Fibroblast of upper back skin (primary cell): ENCODE data around the gene NSMCE3.
"Not testable (repeated sequence)": the region's sequence is repeated elsewhere in the genome, so short reads cannot be mapped to it uniquely, and the experiment has no call there.

Experiments
- DNase-seq: peaks from one replicate; pipeline ENCODE4 v3.0.0-alpha.2; 2013

The NSMCE3 gene

GRCh38 chr15:29268706-29269484, 727 bp downstream of the NSMCE3 start:
- DNase-seq, result peak; percentile 28

- DNase-seq, result no peak
Observed at GRCh38 chr15:29266052-29266582, 3.5 kb downstream of the NSMCE3 start.

- no peak for DNase-seq
Observed at GRCh38 chr15:29263289-29263688, 6.3 kb downstream of the NSMCE3 start.

- no peak for DNase-seq
Observed at GRCh38 chr15:29262738-29263137, 6.9 kb downstream of the NSMCE3 start.

GRCh38 chr15:29260896-29261295, 8.7 kb downstream of the NSMCE3 start:
- no peak for DNase-seq

- DNase-seq, result no peak
Observed at GRCh38 chr15:29259233-29259632, 10.4 kb downstream of the NSMCE3 start.

GRCh38 chr15:29252234-29252633, 17.4 kb downstream of the NSMCE3 start:
- no peak for DNase-seq

- no peak for DNase-seq
Observed at GRCh38 chr15:29244544-29244943, 25.1 kb downstream of the NSMCE3 start.

- DNase-seq, result no peak
Observed at GRCh38 chr15:29244123-29244522, 25.5 kb downstream of the NSMCE3 start.

GRCh38 chr15:29242456-29243242, 27.0 kb downstream of the NSMCE3 start:
- peak; percentile 16 for DNase-seq

- DNase-seq, result no peak
Observed at GRCh38 chr15:29241207-29241606, 28.4 kb downstream of the NSMCE3 start.

GRCh38 chr15:29239395-29239794, 30.2 kb downstream of the NSMCE3 start:
- no peak for DNase-seq

- peak; percentile 50 for DNase-seq
Observed at GRCh38 chr15:29233566-29233965, 36.1 kb downstream of the NSMCE3 start.

- DNase-seq, result no peak
Observed at GRCh38 chr15:29226436-29227208, 43.0 kb downstream of the NSMCE3 start.

- DNase-seq, result no peak
Observed at GRCh38 chr15:29225534-29226234, 43.9 kb downstream of the NSMCE3 start.

GRCh38 chr15:29224987-29225363, 44.6 kb downstream of the NSMCE3 start:
- not testable (repeated sequence) for DNase-seq

- not testable (repeated sequence) for DNase-seq
Observed at GRCh38 chr15:29224235-29224986, 45.2 kb downstream of the NSMCE3 start.

GRCh38 chr15:29223640-29224039, 46.0 kb downstream of the NSMCE3 start:
- DNase-seq, result no peak

- no peak for DNase-seq
Observed at GRCh38 chr15:29222129-29222853, 47.3 kb downstream of the NSMCE3 start.

GRCh38 chr15:29220852-29221251, 48.8 kb downstream of the NSMCE3 start:
- DNase-seq, result no peak

- no peak for DNase-seq
Observed at GRCh38 chr15:29216955-29217354, 52.7 kb downstream of the NSMCE3 start.
